Testis (tissue), 2 donors: ENCODE results near the gene NECAB2.

Source experiments
- CTCF ChIP-seq, 3 experiments: fragments of 450-650 bp in 2 of 3; fragments of 200-600 bp in 1 of 3; sonication (generic) in 1 of 3; IDR thresholded peaks; one replicate each; pipeline ENCODE4 v1.5.1; 2016 to 2019; ENCODE audit warnings: antibody characterized with exemption in 3 of 3, mild to moderate bottlenecking in 2 of 3, moderate library complexity in 1 of 3
- POLR2A ChIP-seq: fragments of 450-650 bp; IDR thresholded peaks from one replicate; pipeline ENCODE4 v1.6.1; 2017; ENCODE audit warnings: antibody characterized with exemption, mild to moderate bottlenecking, moderate library complexity

GRCh38 chr16:84047206-84047605, 79.2 kb downstream of the NECAB2 start:
- TF ChIP-seq CTCF (IDR thresholded peaks at IDR 0.05) (no peak), POLR2A (no peak)
